H1 (cell line): ENCODE measurements around the gene KCNH1. TPM values are rescaled to one million over a fixed set of nuclear protein-coding genes. Genes with fewer than 3 reads are reported as not detected.

ENCODE experiments used
- CTCF ChIA-PET: fragments of 300-600 bp; sonication (Branson Sonifier 250); formaldehyde crosslinking; loops from one replicate; lab custom pipeline; 2021; ENCODE audit not compliant: partially characterized antibody; lab: Charles Lee
- POLR2A ChIA-PET: fragments of 300-600 bp; sonication (Branson Sonifier 250); formaldehyde crosslinking; loops from one replicate; lab custom pipeline; 2021; ENCODE audit warnings: inconsistent platforms; ENCODE audit not compliant: partially characterized antibody; lab: Charles Lee
- DNase-seq, 2 experiments: peaks; one replicate each; pipeline versions ENCODE4 v3.0.0 to v3.0.0-alpha.2; 2010 to 2022; ENCODE audit warnings: low spot score in 2 of 2, low read depth in 1 of 2, mixed read lengths in 1 of 2
- FAIRE-seq: peaks from 2 replicates; lab custom pipeline; 2011; peaks lifted over from hg19 to GRCh38; lab: Jason Lieb, UNC
- H2AFZ ChIP-seq: 2 replicates; pipeline ENCODE4 v1.8.1; 2012; ENCODE audit warnings: low read length, inconsistent platforms
- H2AK5ac ChIP-seq: 2 replicates; pipeline ENCODE4 v1.6.1; 2013; ENCODE audit warnings: low read depth, low read length
- H2BK120ac ChIP-seq: replicated peaks from 2 replicates; pipeline ENCODE3; 2013; ENCODE audit warnings: low read depth, low read length, inconsistent platforms
- H2BK12ac ChIP-seq: 2 replicates; pipeline ENCODE4 v1.6.1; 2013; ENCODE audit warnings: low read depth, low read length
- H2BK15ac ChIP-seq: 2 replicates; pipeline ENCODE4 v1.6.1; 2013; ENCODE audit warnings: low read length
- H2BK20ac ChIP-seq: 2 replicates; pipeline ENCODE4 v1.6.1; 2013; ENCODE audit warnings: low read length
- H2BK5ac ChIP-seq: 2 replicates; pipeline ENCODE4 v1.6.1; 2013; ENCODE audit warnings: low read depth, low read length
- H3K14ac ChIP-seq: 2 replicates; pipeline ENCODE4 v1.6.1; 2013; ENCODE audit warnings: inconsistent platforms; ENCODE audit not compliant: insufficient read length
- H3K18ac ChIP-seq: 2 replicates; pipeline ENCODE4 v1.6.1; 2013; ENCODE audit warnings: low read length; ENCODE audit errors: extremely low read depth
- H3K23ac ChIP-seq: 2 replicates; pipeline ENCODE4 v1.6.1; 2013; ENCODE audit warnings: inconsistent platforms; ENCODE audit not compliant: insufficient read length
- H3K23me2 ChIP-seq: 2 replicates; pipeline ENCODE4 v1.6.1; 2013; ENCODE audit warnings: low read depth, low read length
- H3K27ac ChIP-seq: 2 replicates; pipeline ENCODE4 v1.6.1; 2011; ENCODE audit warnings: low read depth, low read length, inconsistent platforms
- H3K27me3 ChIP-seq, 4 experiments: replicated peaks in 1 of 4; 1 replicate in 1 of 4; 2 replicates in 3 of 4; pipeline versions ENCODE4 v1.6.1 to v1.8.1; 2011 to 2013; ENCODE audit warnings: low read length in 3 of 4, mild to moderate bottlenecking in 3 of 4, inconsistent platforms in 2 of 4, mixed read lengths in 2 of 4, moderate library complexity in 1 of 4; ENCODE audit not compliant: control insufficient read depth in 3 of 4, insufficient read depth in 3 of 4; ENCODE audit errors: extremely low read depth in 1 of 4
- H3K36me3 ChIP-seq, 4 experiments: 2 replicates each; pipeline versions ENCODE4 v1.6.1 to v1.8.1; 2011 to 2013; ENCODE audit warnings: mild to moderate bottlenecking in 4 of 4, low read length in 3 of 4, moderate library complexity in 2 of 4, control low read depth in 1 of 4, inconsistent platforms in 1 of 4; ENCODE audit not compliant: insufficient read depth in 4 of 4, control insufficient read depth in 2 of 4
- H3K4ac ChIP-seq: replicated peaks from 2 replicates; pipeline ENCODE3; 2013; ENCODE audit warnings: low read length, low read depth, mixed read lengths, inconsistent platforms; ENCODE audit not compliant: insufficient read length
- H3K4me1 ChIP-seq, 4 experiments: replicated peaks in 1 of 4; 1 replicate in 1 of 4; 2 replicates in 3 of 4; pipeline versions ENCODE4 v1.6.1 to v1.8.1; 2011 to 2013; ENCODE audit warnings: low read length in 3 of 4, inconsistent platforms in 2 of 4, mixed read lengths in 1 of 4; ENCODE audit not compliant: insufficient read depth in 4 of 4, control insufficient read depth in 3 of 4
- H3K4me2 ChIP-seq, 2 experiments: 2 replicates each; pipeline versions ENCODE4 v1.6.1 to v1.8.1; 2011 to 2013; ENCODE audit warnings: low read depth in 2 of 2, low read length in 2 of 2, control low read depth in 1 of 2, inconsistent platforms in 1 of 2, mild to moderate bottlenecking in 1 of 2; ENCODE audit not compliant: insufficient read depth in 1 of 2
- H3K4me3 ChIP-seq, 4 experiments: fragments of 200-600, 300-600 bp in 1 of 4; sonication (generic), shearing (Covaris generic), sonication (Bioruptor Twin) in 1 of 4; 2 replicates each; pipeline versions ENCODE4 v1.5.1 to v1.8.1; 2011 to 2016; ENCODE audit warnings: low read length in 4 of 4, low read depth in 3 of 4, control low read depth in 2 of 4, inconsistent platforms in 2 of 4, mild to moderate bottlenecking in 2 of 4, mixed read lengths in 1 of 4, moderate library complexity in 1 of 4; ENCODE audit not compliant: insufficient read depth in 2 of 4; ENCODE audit errors: extremely low read depth in 1 of 4
- H3K56ac ChIP-seq: replicated peaks from 2 replicates; pipeline ENCODE3; 2013; ENCODE audit warnings: low read depth, mild to moderate bottlenecking, mixed read lengths, low read length, inconsistent platforms; ENCODE audit not compliant: insufficient read length
- H3K79me1 ChIP-seq: 2 replicates; pipeline ENCODE4 v1.6.1; 2013; ENCODE audit warnings: low read depth, low read length, control low read depth
- H3K79me2 ChIP-seq, 2 experiments: 2 replicates each; pipeline versions ENCODE4 v1.6.1 to v1.8.1; 2012 to 2013; ENCODE audit warnings: low read length in 2 of 2, mild to moderate bottlenecking in 2 of 2, inconsistent platforms in 1 of 2; ENCODE audit not compliant: insufficient read depth in 2 of 2, control insufficient read depth in 1 of 2
- H3K9ac ChIP-seq, 4 experiments: replicated peaks in 1 of 4; 1 replicate in 1 of 4; 2 replicates in 3 of 4; pipeline versions ENCODE4 v1.6.1 to v1.8.1; 2011 to 2013; ENCODE audit warnings: low read depth in 3 of 4, low read length in 3 of 4, control low read depth in 2 of 4, mild to moderate bottlenecking in 2 of 4, moderate library complexity in 2 of 4, inconsistent platforms in 1 of 4; ENCODE audit errors: extremely low read depth in 1 of 4
- H3K9me3 ChIP-seq, 2 experiments: 2 replicates each; pipeline versions ENCODE4 v1.6.1 to v1.8.1; 2012 to 2013; ENCODE audit warnings: mild to moderate bottlenecking in 2 of 2, moderate library complexity in 2 of 2, control low read depth in 1 of 2, inconsistent platforms in 1 of 2, low read depth in 1 of 2, low read length in 1 of 2, mixed read lengths in 1 of 2; ENCODE audit not compliant: insufficient read depth in 2 of 2
- H4K20me1 ChIP-seq, 2 experiments: replicated peaks in 1 of 2; 2 replicates each; pipeline versions ENCODE3 to v1.8.1; 2011 to 2013; ENCODE audit warnings: inconsistent platforms in 2 of 2, low read length in 2 of 2, mild to moderate bottlenecking in 1 of 2; ENCODE audit not compliant: insufficient read depth in 2 of 2, control insufficient read depth in 1 of 2
- H4K5ac ChIP-seq: 2 replicates; pipeline ENCODE4 v1.6.1; 2013; ENCODE audit warnings: low read length, low read depth, mixed read lengths, inconsistent platforms; ENCODE audit not compliant: insufficient read length
- H4K8ac ChIP-seq: 2 replicates; pipeline ENCODE4 v1.8.0; 2013; ENCODE audit warnings: mild to moderate bottlenecking, moderate library complexity, low read length, inconsistent platforms; ENCODE audit not compliant: insufficient read depth; ENCODE audit errors: extremely low read depth
- H4K91ac ChIP-seq: replicated peaks from 2 replicates; pipeline ENCODE3; 2013; ENCODE audit warnings: low read length, mixed read lengths, inconsistent platforms; ENCODE audit not compliant: insufficient read length
- BACH1 ChIP-seq: IDR thresholded peaks from 2 replicates; pipeline ENCODE4 v1.6.1; 2012; ENCODE audit warnings: low read length, improper control_type of control experiment
- BCL11A ChIP-seq, 2 experiments: IDR thresholded peaks; one replicate each; pipeline ENCODE4 v1.6.1; 2011; ENCODE audit warnings: low read depth in 2 of 2, low read length in 2 of 2, mild to moderate bottlenecking in 2 of 2
- CEBPB ChIP-seq: IDR thresholded peaks from 2 replicates; pipeline ENCODE4 v1.6.1; 2012; ENCODE audit warnings: low read depth, low read length
- KDM1A ChIP-seq: fragments of 200-600, 300-600 bp; sonication (generic); IDR thresholded peaks from 2 replicates; pipeline ENCODE4 v1.7.1; 2016; ENCODE audit warnings: mild to moderate bottlenecking, low read length, borderline replicate concordance
- PHF8 ChIP-seq: fragments of 200-600 bp; sonication (generic); conservative IDR thresholded peaks from 2 replicates; pipeline ENCODE4 v1.7.1; 2012; ENCODE audit warnings: low read depth, mild to moderate bottlenecking, inconsistent platforms, low read length, moderate library complexity
- SIX5 ChIP-seq: IDR thresholded peaks from 2 replicates; pipeline ENCODE4 v1.6.1; 2011; ENCODE audit warnings: mild to moderate bottlenecking, low read depth, low read length
- WGBS, 2 experiments: shearing (Covaris generic) in 1 of 2; methylation state at CpG; one replicate each; pipeline versions ENCODE4 v1.1.6 to v1.1.7; 2013 to 2015; ENCODE audit warnings: low lambda C conversion rate in 2 of 2, mixed read lengths in 2 of 2, inconsistent platforms in 1 of 2, low coverage in 1 of 2, missing lambda C conversion rate in 1 of 2; ENCODE audit not compliant: insufficient replicate concordance in 2 of 2, insufficient coverage in 1 of 2, insufficient read length in 1 of 2; ENCODE audit errors: extremely low coverage in 1 of 2, missing lambda C conversion rate in 1 of 2; 5-methylcytosine and 5-hydroxymethylcytosine counted together
- polyA plus RNA-seq, 7 experiments: library from polyadenylated mRNA; depleted of rRNA in 3 of 7; stranded (reverse) in 5 of 7; unstranded in 2 of 7; fragments of >200 nt in 5 of 7; fragments of 200-250 nt in 2 of 7; gene quantifications; 1 replicate in 5 of 7; 2 replicates in 1 of 7; 4 replicates in 1 of 7; pipeline versions ENCODE4 v1.2.1 to v1.2.3, GENCODE V29; 2011 to 2013; ENCODE audit warnings: missing spikeins in 2 of 7, mixed read lengths in 2 of 7
- total RNA-seq: library from RNA; stranded (reverse); fragmentation: NEBNext Ultra II Directional; extraction: Animal tissue kit (Norgen Biotek cat#: 25700); gene quantifications from 2 replicates; pipeline ENCODE4 v1.2.1, GENCODE V29; 2021

The KCNH1 gene
- total and polyA plus RNA-seq, 2 of the 8 experiments (the other 6 are each of a cell fraction or from before 2014, with no cell fraction given): 0.27 to 0.34 TPM

- no peak for FAIRE-seq
- POLR2A ChIA-PET: no interaction called here
- H4K8ac ChIP-seq: no peak overlapping the region
- TF ChIP-seq BACH1 (no peak), BCL11A (IDR thresholded peaks at IDR 0.05; ENCODE audit: low read depth in 2 of 2, low read length in 2 of 2) (no peak), PHF8 (no peak), KDM1A (no peak), SIX5 (no peak), CEBPB (no peak)
Measured at GRCh38 chr1:210775289-210775688, 358.7 kb downstream of the KCNH1 start.

More at GRCh38 chr1:210775289-210775688, 358.7 kb downstream of the KCNH1 start:
- Histone ChIP-seq H3K9ac (no peak overlapping the region), H4K5ac (no peak overlapping the region), H3K27ac (no peak overlapping the region), H3K56ac (no peak overlapping the region), H2BK5ac (no peak overlapping the region), H2BK120ac (no peak overlapping the region), H2BK15ac (no peak overlapping the region), H2BK20ac (no peak overlapping the region), H3K79me2 (no peaks in the 10 kb centered on the region), H4K91ac (no peak overlapping the region), H2AK5ac (no peak overlapping the region), H2BK12ac (no peak overlapping the region), H3K4me2 (no peak overlapping the region), H3K23me2 (no peaks in the 10 kb centered on the region), H3K23ac (no peak overlapping the region), H3K18ac (no peak overlapping the region), H3K79me1 (no peaks in the 10 kb centered on the region), H3K27me3 (no peaks in the 10 kb centered on the region), H3K4ac (no peak overlapping the region), H3K9me3 (no peaks in the 10 kb centered on the region), H3K4me3 (no peak overlapping the region), H4K20me1 (no peaks in the 10 kb centered on the region), H3K36me3 (no peaks in the 10 kb centered on the region), H2AFZ (no peak overlapping the region), H3K4me1 (0 out of 7 replicates have a peak, but pooled peaks cover 0 to 2% (median 0%) of the 10 kb centered on the region in 4 experiments), H3K14ac (no peak overlapping the region)
- CTCF ChIA-PET: no interaction called here
- 96% methylated on average over 6 of the region's 6 CpGs; no CpG with 5 or more reads in 1 of the 2 experiments for WGBS, 2 experiments
- DNase-seq: no peak
